SK-MEL-5 (cell line): Measurements from ENCODE around the gene RAPGEFL1. TPM values are rescaled to one million over a fixed set of nuclear protein-coding genes. Genes with fewer than 3 reads are reported as not detected.

Experiments used
- DNase-seq: peaks from one replicate; pipeline ENCODE4 v3.0.0-alpha.2; 2016; ENCODE audit warnings: low read depth, low spot score
- in situ Hi-C: cut with HindIII; loops from 2 replicates; pipeline ENCODE4 v1.10.0; 2016; ENCODE audit warnings: low sequenced_read_pairs, high pct_unique_total_duplicates, low pct_unique_long_range_greater_than_20kb
- total RNA-seq: library from RNA; depleted of rRNA; stranded (reverse); fragments of >200 nt; shearing (Covaris generic); gene quantifications from 2 replicates; pipeline ENCODE4 v1.2.3, GENCODE V29; 2014

Gene RAPGEFL1
- total RNA-seq, 1 experiment from 2014 or later: 2.4 TPM

- no peak for DNase-seq
- in situ Hi-C loops: no loop called here
These were observed 6.9 kb upstream of the RAPGEFL1 start for GRCh38 chr17:40170325-40170724.

DNA sequence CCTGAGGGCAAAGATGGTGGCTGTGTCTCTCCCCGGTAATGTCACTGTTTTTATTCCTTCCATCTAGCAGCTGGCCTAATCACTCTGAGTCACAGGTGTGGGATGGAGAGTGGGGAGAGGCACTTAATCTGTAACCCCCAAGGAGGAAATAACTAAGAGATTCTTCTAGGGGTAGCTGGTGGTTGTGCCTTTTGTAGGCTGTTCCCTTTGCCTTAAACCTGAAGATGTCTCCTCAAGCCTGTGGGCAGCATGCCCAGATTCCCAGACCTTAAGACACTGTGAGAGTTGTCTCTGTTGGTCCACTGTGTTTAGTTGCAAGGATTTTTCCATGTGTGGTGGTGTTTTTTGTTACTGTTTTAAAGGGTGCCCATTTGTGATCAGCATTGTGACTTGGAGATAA, 5.5 kb upstream of the RAPGEFL1 start:
- in situ Hi-C loops: no loop called here
- no peak for DNase-seq

DNA sequence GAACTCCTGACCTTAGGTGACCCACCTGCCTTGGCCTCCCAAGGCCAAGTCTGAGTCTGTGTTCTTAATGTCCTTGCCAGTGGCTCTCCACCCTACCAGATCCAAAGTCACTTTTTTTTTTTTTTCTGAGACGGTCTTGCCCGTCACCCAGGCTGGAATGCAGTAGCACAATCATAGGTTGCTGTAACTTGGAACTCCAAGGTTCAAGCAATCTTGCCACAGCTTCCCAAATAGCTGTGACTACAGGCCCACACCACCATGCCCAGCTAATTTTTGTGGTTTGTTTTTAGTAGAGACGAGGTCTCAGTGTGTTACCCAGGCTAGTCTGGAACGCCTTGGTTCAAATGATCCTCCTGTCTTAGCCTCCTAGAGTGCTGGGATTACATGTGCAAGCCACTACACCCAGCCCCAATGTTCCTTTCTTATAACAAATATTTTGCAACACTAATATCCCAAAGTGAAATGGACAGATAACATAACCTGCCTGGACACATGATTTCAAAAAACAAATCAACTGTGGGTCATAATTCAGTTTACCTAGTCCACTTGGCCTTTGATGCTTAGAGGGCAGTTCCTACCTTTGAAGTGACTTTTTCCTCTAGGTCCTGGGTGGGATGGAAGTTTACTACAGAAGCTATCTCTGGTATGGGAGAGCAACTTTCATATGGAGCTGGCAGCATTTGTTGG, 4.0 kb upstream of the RAPGEFL1 start:
- in situ Hi-C loops: no loop called here
- DNase-seq: no peak

DNA sequence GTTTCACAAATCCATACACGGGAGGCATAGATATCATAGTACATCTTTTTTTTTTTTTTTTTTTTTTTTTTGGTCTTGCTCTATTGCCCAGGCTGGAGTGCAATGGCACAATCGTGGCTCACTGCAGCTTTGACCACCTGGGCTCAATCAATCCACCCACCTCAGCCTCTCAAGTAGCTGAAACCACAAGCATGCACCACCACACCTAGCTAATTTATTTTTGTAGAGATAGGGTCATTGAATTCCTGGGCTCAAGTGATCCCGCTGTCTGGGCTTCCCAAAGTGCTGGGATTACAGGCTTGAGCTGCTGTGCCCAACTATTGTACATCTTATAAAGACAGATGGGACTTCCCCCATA, 3.5 kb upstream of the RAPGEFL1 start:
- no peak for DNase-seq
- in situ Hi-C loops: no loop called here

DNA sequence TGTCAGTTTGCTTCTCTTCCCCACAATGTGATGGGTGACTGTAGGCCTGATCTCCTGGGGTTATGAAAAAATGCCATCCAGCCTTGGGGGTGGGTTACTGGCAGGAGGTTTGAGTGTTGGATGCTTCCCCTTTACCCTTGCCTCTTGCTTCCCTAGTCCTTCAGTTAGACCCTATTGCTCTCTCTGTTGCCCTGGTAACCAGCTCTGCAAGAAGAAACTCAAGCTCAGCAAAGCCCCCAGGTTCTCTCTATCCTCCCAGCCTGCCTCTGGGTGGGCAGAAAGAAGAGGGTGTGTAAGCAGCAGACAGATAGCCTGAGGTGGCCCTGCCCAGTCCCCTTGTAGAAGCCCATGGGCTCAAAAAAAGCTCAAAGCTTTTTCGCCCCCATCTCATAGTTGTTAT, 2.8 kb upstream of the RAPGEFL1 start:
- in situ Hi-C loops: no loop called here
- DNase-seq: no peak

GRCh38 chr17:40175928-40176753, 1.1 kb upstream of the RAPGEFL1 start:
- in situ Hi-C loops: no loop called here
- DNase-seq: no peak

DNA sequence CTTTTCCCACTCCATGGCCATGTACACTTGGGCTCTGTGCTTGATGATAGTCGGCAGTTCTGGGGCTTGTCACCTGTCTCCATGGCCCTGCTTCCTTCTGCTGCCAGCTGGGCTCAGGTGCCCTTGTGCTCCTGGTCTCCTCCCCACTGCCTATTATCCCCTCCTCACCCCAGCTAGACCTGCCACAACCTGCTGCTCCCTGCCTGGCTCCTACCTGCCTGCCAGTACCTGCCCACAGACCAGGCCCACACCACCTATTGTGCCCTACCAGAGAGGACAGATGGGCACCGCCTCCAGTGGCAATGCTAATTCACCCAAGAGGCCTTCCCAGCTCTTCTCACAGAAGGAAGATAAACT, 538 bp upstream of the RAPGEFL1 start:
- in situ Hi-C loops: no loop called here

GRCh38 chr17:40178021-40178601, 841 bp downstream of the RAPGEFL1 start:
- in situ Hi-C loops: no loop called here
- DNase-seq: no peak

More for the DNA sequence above, 538 bp upstream of the RAPGEFL1 start:
- no peak for DNase-seq

DNA sequence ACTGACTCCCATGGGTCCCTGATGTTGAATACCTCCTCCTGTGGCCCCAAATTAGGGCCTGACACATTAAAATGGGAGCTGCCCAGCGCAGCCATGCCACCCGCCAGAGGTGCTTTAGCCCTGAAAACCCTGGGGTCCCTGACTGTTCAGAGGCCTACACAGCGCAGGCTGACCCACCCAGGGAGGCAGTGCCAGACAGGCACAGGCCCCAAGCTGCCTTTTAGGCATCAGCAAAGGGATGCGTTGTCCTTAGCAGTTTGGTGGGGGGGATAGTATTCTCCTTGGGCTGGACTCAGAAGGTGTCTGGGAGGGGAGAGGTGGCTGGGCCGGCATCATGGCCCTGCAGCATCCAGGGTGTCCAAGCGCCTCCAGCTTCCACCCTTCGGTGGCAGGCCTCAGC, 1.4 kb downstream of the RAPGEFL1 start:
- in situ Hi-C loops: no loop called here
- no peak for DNase-seq

DNA sequence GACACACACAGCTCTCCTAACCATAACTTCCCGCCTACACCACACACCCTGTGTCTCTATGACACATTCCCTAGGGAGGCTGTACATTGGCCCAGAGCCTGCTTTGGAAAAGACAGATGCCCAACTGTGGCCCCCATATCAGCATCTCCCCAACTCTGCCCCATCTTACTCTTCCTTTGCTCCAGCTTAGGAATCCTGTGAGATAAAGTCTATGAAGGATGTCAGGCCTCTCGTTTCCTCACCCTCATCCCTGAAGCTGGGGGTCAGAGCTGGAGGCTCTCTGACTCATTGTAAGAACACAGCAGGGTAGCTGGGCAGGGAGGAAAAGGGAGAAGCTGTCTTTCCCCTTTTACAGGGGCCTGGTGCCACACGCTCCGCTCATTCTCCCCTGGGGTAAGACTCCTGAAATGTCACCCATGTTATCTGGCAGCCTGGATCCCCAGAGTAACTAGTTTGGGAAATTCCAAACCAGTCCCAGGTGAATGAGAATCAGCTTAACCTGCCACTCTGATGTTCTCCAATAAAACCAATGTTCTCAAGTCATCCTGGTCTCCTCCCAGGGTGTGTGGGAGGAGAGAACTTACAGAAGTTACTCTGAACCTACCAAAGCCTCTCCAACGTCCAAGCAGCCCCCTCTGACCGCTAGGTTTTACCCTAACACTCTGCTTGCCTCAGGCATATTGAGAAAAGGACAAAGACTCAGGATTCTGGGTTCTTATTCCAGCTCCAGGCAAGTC, 2.8 kb downstream of the RAPGEFL1 start:
- in situ Hi-C loops: no loop called here
- no peak for DNase-seq

- in situ Hi-C loops: no loop called here
- no peak for DNase-seq
These were observed 3.4 kb downstream of the RAPGEFL1 start for GRCh38 chr17:40180694-40181093.

DNA sequence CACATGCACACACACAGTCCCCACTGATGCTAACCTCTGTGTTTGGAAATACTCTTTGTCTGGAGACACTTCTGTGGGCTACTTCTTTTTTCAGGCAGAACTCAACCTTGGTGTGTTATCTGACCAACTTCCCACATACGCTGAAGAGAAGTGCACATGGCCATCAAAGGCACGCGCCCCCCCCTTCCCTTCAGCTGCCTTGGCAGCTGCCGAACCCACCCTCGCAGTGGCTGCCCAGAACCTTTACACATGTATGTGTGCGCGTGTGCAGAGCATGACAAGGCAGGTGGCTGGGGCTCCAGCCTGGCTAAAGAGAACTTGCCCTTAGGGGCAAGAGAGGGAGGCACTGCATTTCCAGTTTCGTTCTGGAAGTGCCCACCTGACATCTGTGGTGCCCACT, 3.9 kb downstream of the RAPGEFL1 start:
- in situ Hi-C loops: no loop called here

DNA sequence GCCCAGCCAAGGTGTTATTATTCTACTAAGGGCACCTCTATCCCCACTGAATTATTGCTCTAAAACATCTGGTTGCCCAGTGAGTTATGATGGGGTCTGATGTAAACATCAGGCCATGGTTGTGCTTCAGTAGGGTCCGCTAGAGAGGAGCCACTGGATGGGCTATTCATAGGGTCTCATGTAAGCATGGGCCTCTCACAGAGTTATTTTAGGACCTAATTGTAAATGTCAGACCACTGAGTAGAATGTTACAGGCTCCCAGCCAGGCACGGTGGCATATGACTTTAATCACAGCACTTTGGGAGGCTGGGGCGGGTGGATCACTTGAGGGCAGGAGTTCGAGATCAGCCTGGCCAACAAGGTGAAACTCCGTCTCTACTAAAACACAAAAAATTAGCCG, 5.3 kb downstream of the RAPGEFL1 start:
- in situ Hi-C loops: no loop called here
- no peak for DNase-seq

More for the DNA sequence above, 3.9 kb downstream of the RAPGEFL1 start:
- no peak for DNase-seq

GRCh38 chr17:40187238-40187637, 10.0 kb downstream of the RAPGEFL1 start:
- in situ Hi-C loops: no loop called here

GRCh38 chr17:40188694-40189093, 11.4 kb downstream of the RAPGEFL1 start:
- in situ Hi-C loops: no loop called here
- DNase-seq: no peak

More at GRCh38 chr17:40187238-40187637, 10.0 kb downstream of the RAPGEFL1 start:
- no peak for DNase-seq

GRCh38 chr17:40190197-40191021, 13.1 kb downstream of the RAPGEFL1 start:
- in situ Hi-C loops: no loop called here
- peak; percentile 51 for DNase-seq
